ENCODE results near the gene PRKN. TPM values are rescaled to one million over a fixed set of nuclear protein-coding genes. Genes with fewer than 3 reads are reported as not detected.

The PRKN gene
- total RNA-seq, 2 donors from 2014 or later = 10.7 to 21.2 TPM

GRCh38 chr6:162222521-162222920, 505.0 kb downstream of the PRKN start:
- no peaks in the 10 kb centered on the region for H3K9me3 ChIP-seq
- no peaks in the 10 kb centered on the region for H3K27me3 ChIP-seq (replicated peaks; ENCODE audit: insufficient read depth)
- 95% methylated on average over 5 of the region's 5 CpGs for WGBS
- H3K4me1 ChIP-seq (replicated peaks) = no peaks in the 10 kb centered on the region
- TF ChIP-seq CTCF (IDR thresholded peaks at IDR 0.05) (no peak), POLR2AphosphoS5 (IDR thresholded peaks at IDR 0.05) (no peak), POLR2A (IDR thresholded peaks at IDR 0.05) (no peak)
- no peak overlapping the region for H3K4me3 ChIP-seq
- no peaks in the 10 kb centered on the region for H3K36me3 ChIP-seq
- intact Hi-C loops (cut with DNase I) = no loop called here
- no peak overlapping the region for H3K27ac ChIP-seq
- DNase-seq (ENCODE audit: low spot score) = no peak

GRCh38 chr6:162220876-162221275, 506.7 kb downstream of the PRKN start:
- no peaks in the 10 kb centered on the region for H3K36me3 ChIP-seq
- WGBS = 96% methylated on average over 4 of the region's 4 CpGs
- intact Hi-C loops (cut with DNase I) = no loop called here

GRCh38 chr6:162219266-162219665, 508.3 kb downstream of the PRKN start:
- Histone ChIP-seq H3K4me3 (no peak overlapping the region), H3K36me3 (no peaks in the 10 kb centered on the region), H3K27me3 (replicated peaks; ENCODE audit: insufficient read depth) (no peaks in the 10 kb centered on the region), H3K4me1 (replicated peaks) (no peaks in the 10 kb centered on the region), H3K9me3 (no peaks in the 10 kb centered on the region), H3K27ac (no peak overlapping the region)
- 64% methylated on average over 4 of the region's 4 CpGs for WGBS
- DNase-seq (ENCODE audit: low spot score) = no peak
- intact Hi-C loops (cut with DNase I) = no loop called here
- no peak for TF ChIP-seq CTCF (IDR thresholded peaks at IDR 0.05)
- no peak for TF ChIP-seq POLR2A (IDR thresholded peaks at IDR 0.05)
- TF ChIP-seq POLR2AphosphoS5 (IDR thresholded peaks at IDR 0.05) = no peak

More at GRCh38 chr6:162220876-162221275, 506.7 kb downstream of the PRKN start:
- Histone ChIP-seq H3K27ac (no peak overlapping the region), H3K4me1 (replicated peaks) (no peaks in the 10 kb centered on the region), H3K4me3 (no peak overlapping the region), H3K27me3 (replicated peaks; ENCODE audit: insufficient read depth) (no peaks in the 10 kb centered on the region), H3K9me3 (no peaks in the 10 kb centered on the region)
- no peak for TF ChIP-seq CTCF (IDR thresholded peaks at IDR 0.05)
- TF ChIP-seq POLR2A (IDR thresholded peaks at IDR 0.05) = no peak
- no peak for TF ChIP-seq POLR2AphosphoS5 (IDR thresholded peaks at IDR 0.05)
- DNase-seq (ENCODE audit: low spot score) = no peak

DNA sequence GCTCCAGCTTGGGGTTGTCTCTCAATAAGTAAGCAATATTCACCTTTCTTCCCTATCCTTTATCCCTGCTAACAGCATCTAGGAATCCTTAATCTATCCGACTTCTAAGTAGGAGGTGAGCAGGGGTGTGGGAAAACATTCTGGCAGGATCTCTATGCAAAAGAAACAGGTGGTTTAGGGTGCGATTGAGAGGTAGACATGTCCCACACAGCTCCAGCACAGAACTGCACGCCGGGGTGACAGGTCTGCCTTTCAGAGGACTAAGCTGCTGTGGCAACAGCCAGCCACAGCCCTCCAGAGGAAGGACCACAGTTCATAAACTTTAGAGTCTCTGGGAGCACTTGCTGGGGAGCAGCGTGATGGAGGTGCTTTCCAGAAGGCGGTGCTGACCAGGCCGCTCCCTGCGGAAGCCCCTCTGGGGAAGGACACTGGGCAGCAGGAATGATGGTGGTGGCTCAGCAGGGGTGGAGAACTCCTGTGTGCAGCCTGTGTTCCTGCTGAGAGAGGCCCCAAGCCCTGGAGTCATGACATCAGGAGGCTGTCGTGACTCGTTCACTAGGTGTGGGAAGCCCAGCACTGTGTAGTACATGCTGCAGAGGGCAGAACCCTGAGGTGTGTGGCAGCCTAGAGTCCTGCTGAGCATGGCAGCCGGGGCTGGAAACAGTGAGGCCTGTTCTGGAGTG, 509.6 kb downstream of the PRKN start:
- Histone ChIP-seq H3K4me1 (replicated peaks) (no peaks in the 10 kb centered on the region), H3K4me3 (no peak overlapping the region), H3K27me3 (replicated peaks; ENCODE audit: insufficient read depth) (no peaks in the 10 kb centered on the region), H3K9me3 (no peaks in the 10 kb centered on the region), H3K36me3 (no peaks in the 10 kb centered on the region), H3K27ac (no peak overlapping the region)
- intact Hi-C loops (cut with DNase I) = no loop called here
- DNase-seq (ENCODE audit: low spot score) = no peak
- 93% methylated on average over 11 of the region's 11 CpGs for WGBS
- TF ChIP-seq CTCF (IDR thresholded peaks at IDR 0.05) (no peak), POLR2AphosphoS5 (IDR thresholded peaks at IDR 0.05) (no peak), POLR2A (IDR thresholded peaks at IDR 0.05) (no peak)

DNA sequence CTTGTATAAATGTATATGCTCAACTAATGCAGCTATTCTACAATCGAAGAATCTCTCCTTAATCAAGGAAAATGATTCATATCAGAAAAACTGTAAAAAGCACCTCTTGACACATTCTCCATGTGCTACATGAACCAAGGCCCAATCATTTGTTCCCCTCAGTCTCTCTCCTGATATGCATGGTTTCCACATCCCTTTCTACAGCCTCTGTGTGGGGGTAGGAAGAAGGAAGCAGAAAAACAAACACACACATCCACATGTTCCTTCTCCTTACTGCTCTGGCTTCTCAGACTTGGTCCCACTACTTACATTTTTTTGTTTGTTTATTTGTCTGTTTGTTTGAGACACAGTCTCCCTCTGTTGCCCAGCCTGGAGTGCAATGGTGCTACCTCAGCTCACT, 510.5 kb downstream of the PRKN start:
- no peaks in the 10 kb centered on the region for H3K27me3 ChIP-seq (replicated peaks; ENCODE audit: insufficient read depth)
- no peak overlapping the region for H3K4me3 ChIP-seq
- H3K36me3 ChIP-seq = no peaks in the 10 kb centered on the region
- 94% methylated on average over 1 of the region's 1 CpG for WGBS
- DNase-seq (ENCODE audit: low spot score) = no peak
- H3K4me1 ChIP-seq (replicated peaks) = no peaks in the 10 kb centered on the region
- no peaks in the 10 kb centered on the region for H3K9me3 ChIP-seq
- intact Hi-C loops (cut with DNase I) = no loop called here
- no peak overlapping the region for H3K27ac ChIP-seq
- TF ChIP-seq CTCF (IDR thresholded peaks at IDR 0.05) = no peak
- TF ChIP-seq POLR2A (IDR thresholded peaks at IDR 0.05) = no peak
- no peak for TF ChIP-seq POLR2AphosphoS5 (IDR thresholded peaks at IDR 0.05)
